Suppressor macrophage treated with lipopolysaccharide for 1 hour (primary cell): ENCODE measurements around the gene PHF12.
"Not testable (repeated sequence)": the region's sequence is repeated elsewhere in the genome, so short reads cannot be mapped to it uniquely, and the experiment has no call there.

Source experiments
- DNase-seq, 3 donors: peaks; one replicate each; pipeline ENCODE4 v3.0.0-alpha.2; 2020 to 2022

Gene PHF12

DNA sequence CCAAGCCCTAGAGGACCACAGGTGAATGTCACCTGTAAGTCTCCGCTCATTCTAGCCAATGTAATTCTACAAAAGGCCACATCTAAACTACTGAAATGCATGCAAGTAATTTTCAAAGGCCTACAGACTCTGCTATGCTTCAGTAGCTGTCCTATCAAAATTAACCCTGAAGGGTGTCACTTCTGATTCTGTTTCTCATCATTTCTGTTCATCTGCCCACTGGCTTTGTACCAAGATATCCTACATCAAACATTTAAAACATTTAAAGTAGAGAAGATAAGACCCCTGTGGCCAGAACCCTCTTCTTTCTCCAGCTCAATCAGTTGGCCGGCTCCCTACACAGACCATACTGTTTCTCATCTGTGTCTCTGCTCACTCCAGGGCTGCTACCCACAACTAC is 21.5 kb downstream of the PHF12 start:
- DNase-seq = no peak

DNA sequence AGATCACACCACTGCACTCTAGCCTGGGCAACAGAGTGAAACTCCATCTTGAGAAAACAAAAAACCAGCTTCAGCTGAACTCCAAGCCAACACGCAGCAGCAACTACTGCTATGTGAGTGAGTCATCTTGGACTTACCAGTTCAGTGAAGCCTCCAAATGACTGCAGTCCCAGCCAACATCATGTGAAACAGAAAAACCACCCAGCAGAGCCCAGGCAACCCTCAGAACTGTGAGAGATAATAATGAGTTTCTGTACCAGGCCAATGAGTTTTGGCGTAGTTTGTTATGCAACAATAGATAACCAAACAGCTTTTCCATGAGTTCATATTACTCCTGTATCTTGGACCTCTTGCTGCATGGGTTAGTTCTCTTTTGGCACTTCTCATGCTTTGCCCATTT is 23.3 kb downstream of the PHF12 start:
- peak; percentile 46 to 52 (median 52) for DNase-seq

DNA sequence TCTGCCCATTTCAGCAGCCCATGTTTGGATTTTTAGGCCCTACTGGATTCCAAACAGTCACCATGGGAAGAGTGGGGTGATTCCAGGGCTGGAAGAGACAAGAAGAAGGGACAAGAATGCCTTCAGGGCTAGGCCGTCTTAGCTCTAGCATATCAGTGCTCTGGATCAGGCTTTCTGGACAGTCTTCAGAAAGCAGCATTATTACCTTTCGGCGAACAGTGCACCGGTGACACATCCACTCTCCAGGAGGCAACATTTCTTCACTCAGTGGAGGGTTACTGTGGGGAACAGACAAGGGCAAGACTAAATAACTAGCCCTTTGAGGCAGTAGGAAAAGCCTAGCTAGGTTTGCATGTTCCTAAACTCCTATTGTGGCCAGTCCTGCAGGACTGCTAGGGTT is 24.5 kb downstream of the PHF12 start:
- no peak for DNase-seq

DNA sequence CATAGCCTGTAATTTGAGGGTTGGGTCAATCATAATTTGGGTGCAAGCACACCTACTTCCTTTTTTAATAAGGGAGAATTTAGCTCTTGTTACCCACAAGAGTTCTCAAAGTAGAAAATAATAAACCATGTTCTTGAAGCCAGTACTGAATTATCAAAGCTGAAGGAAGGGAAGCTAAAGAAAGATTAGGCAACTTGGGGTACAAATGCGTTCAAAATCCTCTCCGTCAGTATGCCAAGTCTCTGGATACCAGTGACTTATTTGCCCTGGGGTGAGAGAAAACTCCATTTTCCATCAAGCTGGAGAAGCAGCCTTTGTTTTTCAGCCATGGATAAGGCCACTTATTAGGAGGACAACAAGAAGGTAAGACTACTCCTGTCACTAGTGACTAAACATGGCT is 25.0 kb downstream of the PHF12 start:
- no peak for DNase-seq

DNA sequence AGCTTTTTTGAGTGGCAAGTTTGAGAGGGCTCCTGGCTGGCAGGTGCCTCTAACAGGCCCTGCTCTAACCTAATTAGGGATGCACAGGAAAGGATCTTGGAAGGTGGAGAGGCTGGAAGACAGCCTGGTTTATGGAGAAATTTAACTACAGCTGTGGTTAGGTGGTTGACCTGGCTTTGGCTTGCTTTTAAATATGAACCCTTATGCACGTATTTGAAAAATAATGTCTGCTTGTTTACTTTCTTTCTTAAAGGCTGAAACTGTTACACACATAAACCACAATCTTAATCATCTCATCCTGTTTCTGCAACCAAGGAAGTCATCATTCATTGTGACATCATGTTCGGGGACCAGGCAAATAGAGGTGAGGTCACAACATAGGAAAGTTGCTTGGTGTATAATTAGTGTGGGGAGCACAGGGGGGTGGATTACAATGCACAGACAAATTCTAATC is 25.4 kb downstream of the PHF12 start:
- peak; percentile 78 to 94 (median 93) for DNase-seq

DNA sequence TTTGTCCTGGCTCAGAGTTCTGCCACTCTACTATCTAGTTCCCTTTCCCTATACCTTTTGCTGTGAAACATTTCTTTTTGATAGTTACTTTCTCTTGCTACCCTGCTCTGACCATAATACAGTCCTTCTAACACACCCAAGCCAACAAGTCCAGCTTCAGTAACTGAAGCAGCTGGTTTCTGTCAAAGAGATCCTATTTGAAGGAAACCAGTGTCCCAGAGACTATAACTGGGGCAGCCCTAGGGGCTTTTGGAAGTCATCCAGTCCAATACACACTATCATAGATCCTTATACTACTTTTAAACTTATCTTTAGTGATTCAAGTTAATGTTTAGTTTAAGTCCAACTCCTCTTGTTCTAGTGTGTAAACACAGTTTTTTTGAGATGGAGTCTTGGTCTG is 31.1 kb downstream of the PHF12 start:
- DNase-seq = no peak

DNA sequence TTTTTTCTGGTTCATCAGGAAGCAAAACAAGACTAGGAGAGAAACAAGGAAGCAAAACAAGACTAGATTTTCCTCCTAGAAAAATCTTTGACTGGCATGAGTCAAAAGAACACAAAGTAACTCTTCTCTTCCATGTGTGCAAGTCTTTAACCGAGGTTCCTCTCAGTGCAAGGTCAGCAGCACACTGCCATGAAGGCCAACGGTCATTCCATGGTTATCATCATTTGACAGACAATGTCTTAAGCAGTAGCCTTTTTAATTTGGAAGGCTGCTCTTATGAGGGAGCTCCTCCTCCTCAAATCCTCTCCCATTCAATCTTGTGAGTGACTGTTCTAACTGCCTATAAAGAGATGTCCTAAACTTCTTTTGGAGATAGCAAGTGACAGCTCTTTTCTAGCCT is 33.0 kb downstream of the PHF12 start:
- no peak for DNase-seq

DNA sequence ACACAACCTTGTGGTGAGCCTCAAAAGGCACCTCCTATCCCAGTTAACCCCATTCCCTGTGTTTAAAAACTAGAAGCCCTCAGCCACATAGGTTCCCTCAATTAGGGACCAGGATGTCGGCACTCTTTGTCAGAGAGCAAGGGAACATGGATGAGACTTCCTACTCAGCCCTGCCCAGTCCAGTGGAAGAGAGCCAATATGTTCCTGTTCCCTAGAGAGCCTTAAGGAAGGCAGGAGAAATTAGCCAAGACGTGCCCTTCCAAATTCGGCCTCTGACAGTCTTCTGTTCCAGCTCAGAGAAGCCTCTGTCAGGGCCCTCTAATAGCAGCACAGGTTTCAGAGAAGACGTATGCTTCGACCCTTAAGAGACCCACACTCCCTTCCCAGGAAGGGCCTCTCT is 33.9 kb downstream of the PHF12 start:
- DNase-seq = no peak

DNA sequence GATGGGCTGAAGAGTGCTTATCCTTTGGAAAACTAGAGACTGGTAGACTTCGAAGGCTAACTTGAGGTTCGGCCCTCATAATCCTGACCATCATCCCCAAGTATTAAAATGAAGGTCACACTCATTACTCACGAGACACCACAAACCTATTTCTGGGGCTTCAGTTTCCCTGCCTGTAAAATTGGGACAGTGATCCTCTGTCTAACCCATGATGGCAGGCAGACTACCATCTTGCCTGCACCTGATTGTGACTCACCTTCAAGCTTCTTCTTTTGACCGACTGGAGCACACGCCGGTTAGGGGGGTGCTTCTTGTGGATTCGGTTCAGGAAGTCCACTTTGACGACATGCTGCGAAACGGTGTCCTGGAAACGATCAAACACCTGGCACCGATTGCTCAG is 34.3 kb downstream of the PHF12 start:
- DNase-seq = no peak

DNA sequence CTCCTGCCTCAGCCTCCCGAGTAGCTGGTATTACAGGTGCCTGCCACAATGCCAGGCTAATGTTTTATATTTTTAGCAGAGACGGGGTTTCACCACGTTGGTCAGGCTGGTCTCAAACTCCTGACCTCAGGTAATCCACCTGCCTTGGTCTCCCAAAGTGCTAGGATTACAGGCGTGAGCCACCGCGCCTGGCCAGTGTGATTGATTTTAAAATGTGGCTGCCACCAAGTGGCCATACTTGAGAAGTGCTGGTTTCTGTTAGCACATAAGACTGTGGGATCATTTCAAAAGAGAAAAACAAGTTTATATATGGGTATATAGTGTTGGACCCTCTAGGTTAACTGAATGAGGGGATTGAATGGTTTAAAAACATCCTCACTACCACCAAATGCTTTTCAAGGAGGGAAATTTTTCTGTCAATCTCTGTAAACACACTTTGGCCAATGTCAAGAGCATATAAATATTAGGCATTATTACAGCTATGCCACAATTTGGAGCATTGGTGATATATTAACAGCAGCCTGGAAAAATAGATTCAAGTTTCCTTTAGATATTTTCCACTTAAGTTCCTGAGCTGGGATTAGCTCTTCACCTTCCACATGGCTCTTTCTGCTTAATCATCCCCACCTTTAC is 34.9 kb downstream of the PHF12 start:
- DNase-seq = peak; percentile 54 to 66 (median 57)

DNA sequence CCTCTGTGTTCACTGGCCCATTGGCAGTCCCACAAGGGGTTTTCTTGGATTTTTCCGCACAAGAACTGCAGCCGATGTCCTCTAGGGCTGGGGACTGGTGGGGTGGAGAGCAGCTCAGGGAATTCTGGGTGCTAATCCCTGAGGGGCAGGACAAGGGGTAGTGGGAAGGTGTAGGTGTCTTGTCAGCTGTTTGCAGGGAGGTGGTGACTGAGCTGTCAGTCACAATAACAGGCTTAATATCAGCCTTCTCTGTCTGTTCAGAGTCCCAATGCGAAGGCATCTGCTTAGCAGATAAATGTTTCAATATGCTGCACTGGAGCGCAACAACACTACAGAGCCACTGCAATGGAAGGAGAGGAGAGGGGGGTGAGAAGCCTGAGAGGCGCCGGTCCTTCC is 38.4 kb downstream of the PHF12 start:
- no peak for DNase-seq

DNA sequence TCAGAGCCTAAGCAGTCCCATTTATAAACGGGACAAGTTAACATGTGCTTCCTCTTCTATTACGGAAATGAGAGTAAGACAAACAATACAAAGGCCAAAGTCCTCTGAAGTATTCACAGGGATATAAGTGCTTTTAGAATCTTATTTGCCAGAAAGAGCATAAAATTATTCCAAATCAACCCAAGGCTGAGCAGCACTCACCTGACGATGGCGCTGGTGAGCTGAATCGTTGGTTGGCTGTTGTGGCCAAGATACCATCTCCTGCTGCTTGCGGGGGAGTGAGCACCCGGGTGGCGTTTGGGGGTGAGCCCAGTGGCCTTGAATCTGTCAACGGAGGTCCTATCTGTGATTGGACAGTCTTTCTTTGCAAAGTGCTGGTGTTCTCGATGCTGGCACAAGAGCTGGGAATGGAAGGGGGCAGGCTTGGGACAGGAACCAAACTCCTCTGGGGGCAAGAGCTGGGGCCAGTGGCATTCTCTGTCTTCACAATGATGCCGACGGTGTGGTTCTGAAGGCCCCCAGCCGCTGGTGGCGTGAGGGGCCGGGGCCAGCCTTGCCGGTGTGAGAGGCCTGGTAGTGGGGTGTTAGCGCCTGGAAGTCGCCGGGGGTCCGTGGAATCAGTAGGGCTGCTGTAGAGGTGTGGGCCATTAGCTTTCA is 38.9 kb downstream of the PHF12 start:
- no peak for DNase-seq

DNA sequence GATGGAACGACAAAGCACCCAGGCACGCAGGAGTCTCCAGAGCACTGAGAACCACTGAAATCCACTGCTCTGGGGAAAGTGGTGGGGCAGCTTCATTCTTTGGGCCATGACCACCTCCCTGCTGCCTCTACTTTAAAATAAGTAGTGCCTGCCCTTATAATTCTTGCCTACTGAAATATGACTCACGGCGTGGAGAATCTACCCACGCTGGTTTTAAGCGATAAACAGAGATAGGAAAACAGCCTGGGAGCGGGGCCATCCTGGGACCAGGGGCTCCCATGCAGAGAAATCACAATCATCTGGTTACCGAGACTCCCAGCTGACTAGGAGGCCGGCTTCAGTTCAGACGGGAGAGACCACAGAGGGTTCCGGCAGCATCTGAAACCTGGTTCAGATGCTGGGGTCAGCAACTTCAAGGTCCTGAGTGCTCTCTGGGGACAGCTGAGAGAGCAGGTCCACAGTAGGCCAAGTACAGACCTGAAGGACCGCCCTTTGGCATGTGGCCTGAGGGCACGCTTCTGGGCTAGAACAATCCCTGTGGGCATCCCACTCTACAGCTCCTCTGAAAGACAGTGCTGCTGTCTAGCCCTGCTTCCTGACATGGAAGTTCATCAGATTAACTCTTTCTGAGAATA is 39.8 kb downstream of the PHF12 start:
- DNase-seq = no peak

DNA sequence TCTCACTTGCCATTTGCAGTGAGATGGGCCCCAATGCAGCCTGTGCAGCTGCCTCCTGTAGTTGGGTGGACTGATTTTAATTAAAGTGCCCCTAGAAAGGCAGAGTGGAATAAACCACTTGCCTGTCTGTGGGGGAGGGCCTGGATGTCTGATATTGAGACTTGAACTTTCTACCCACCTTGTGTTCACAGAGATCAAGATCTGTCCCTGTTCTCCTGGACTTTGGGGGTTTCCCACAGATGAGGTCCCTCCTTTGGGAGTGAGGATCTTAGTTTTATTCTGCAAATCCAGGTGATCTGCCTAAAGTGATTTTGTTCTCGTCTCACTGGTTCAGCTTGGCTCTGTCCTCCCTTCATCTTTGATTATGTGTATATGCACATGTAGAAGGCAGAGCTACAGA is 40.8 kb downstream of the PHF12 start:
- DNase-seq = no peak

DNA sequence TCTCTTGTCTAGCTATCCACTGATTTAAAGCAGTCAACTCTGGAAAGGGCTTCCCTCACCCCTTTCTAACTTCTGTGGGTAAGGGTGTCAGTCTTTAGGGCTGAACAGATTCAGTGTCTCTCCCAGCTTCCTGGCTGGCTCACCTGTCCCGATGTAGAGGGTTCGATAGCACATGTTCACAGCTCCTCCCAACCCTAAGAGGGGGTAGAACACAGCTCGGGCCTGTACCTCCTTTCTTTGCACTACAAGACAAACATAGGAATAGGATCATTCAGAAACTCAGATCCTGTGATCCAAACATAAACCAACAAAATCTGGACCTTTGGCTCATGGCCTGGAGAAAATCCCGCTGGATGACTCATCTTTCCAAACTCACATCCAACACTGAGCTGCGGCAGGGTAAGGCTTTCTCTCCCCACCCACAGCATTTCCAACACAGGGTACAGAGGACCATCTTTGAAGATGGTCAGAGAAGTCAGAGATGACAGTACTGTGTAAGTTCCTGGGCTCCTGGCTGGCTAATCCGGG is 42.6 kb downstream of the PHF12 start:
- DNase-seq = no peak

DNA sequence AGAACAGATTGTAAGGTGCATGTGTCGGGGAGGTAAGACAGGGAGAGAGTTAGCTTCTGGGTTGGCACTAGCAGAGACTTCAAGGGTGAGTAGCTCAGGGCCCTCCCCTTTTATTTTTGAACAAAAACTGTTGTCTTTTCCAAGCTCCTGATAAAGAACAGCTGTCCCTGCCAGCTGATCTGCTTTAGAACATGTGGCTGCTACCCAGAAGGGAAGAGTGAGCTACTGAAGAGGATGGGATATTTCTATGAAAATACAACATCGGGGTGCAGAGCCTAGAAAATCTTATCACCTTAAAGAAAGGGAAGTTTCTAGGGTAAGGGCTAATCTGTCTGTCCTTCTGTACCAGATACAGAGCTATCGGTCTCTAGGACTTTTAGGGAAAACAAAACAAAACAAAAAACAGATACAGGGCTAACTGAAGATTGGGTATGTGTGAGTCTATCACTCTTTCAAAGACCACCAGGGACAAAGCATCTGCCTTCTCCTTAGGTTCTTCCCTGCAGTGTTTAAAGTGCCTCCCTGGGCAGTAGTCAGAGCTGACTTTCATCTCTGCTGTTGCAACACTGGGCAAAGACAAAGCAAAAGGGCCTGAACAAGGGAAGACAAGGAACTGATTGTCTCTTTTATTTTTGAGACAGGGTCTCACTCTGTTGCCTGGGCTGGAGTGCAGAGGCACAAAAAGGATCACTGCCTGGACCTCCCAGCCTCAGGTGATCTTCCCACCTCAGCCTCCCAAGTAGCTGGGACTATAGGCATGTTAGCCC is 43.4 kb downstream of the PHF12 start:
- DNase-seq = no peak

DNA sequence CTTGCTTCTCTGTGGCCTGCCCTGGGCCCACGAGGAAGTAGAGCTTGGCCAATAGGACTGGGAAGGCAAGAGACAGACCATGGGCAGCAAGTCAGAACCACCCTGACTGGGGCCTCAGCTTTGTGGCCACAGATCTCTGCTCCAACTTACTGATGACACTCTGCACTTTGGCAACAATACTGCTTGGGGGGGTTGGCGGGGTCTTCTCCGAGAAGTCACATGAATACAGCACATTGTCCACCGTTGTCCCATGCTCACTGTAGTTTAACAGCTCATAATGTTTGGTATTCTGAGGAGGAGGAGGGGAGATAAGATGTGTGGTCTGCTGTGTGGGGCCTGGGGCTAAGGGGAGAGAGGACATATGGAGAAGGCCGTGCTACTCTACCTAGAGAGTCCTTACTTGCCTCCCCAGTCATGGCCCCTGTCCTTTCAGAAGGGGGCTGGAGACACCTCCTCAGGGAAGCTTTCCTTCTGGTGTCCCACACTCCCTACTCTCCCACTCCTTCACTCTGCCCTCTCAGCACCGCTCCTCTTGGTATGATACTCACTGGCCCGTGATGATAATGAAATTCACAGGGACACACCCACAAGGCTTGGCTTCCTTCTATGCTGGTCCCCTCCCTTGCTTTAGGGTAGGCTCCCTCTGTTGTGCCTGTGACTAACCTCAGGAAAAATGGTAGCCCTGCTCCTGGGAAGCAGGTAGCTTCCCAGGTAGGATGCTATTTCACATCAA is 44.4 kb downstream of the PHF12 start:
- DNase-seq = no peak

DNA sequence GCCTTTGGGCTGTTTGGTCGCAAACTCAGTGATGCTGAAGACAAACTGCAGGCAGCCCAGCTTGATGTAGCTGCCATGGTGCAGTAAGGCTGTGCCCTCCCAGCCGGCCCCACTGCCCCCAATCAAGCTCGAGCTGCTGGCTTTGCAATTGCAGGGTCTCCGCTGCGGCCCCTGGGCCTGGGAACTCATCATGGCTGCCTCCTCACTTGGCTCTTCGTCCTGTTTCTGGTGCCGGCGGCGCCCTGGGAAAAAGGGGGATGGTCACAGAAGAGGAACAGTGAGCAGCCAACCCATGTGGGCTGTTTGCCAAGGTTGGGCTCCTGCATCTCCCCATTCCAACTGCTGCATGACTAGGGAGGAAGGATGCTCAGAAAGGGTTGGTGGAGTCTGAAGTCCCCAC is 45.0 kb downstream of the PHF12 start:
- no peak for DNase-seq

DNA sequence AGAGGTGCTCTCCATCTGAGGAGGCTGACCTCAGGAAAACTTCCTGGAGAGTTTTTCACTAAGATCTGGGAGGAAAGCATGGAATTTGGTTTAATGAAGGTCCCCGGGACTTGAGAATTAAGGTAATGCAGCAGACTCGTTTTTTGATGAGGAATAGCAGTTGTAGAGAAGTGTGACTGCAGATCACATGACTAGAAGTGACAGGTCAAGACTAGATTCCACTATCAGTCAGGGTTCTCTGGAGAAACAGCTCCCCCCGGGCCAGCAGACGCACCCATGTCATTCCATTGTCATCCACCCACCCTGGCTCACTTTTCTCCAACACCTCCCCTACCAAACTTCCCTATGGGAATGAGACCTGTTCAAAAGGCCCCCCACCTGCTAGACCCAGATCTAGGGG is 46.5 kb downstream of the PHF12 start:
- no peak for DNase-seq

DNA sequence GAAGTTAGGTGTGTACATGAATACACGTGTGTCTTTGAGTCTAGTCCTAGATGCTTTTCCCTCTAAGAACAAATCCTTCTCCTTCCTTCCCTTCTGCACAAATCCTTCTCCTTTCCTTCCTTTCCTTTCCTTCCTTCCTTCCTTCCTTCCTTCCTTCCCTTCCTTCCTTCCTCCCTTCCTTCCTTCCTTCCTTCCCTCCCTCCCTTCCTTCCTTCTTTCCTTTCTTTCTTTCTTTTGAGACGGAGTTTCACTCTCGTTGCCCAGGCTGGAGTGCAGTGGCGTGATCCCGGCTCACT is 47.8 kb downstream of the PHF12 start:
- not testable (repeated sequence) for DNase-seq

DNA sequence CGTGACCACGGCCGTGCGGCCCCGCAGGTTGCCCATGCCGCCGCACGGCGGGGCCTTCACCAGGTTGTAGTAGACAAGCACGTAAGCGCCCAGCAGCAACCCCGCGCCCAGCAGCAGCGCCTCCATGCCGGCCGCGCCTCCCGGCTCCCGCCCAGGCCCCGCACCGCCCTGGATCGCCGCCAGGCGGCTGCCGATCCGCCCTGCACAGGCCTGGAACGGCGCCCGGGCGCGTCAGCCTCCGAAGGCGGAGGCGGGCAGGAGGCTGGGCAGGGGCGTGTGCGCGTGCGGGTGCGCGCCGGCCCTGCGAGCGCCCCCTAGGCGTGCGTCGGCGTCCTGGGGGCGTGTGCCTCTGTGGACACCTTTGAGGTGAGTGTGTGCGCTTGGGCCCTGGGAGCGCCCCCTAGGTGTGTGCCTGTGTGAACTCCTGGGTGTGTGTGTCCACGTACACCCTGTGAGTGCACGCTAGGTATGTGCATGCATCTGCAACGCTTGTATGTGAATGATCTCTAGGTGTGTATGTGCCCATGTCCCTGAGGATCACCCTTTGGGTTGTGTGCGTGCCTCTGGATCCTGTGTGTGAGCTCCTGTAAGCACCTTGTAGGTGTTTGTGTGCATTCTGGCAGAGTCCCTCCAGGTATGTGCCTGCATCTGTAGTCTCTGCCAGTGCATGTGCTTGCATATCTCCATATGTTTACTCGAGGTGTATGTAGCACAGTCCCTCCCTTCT is 48.3 kb downstream of the PHF12 start, which contains the start of gene DHRS13:
Gene DHRS13, minus strand, starts transcription at position 261 of the 727 bp plus-strand sequence. Its CDS starts 135 bp downstream, at position 126.
- peak; percentile 90 to 97 (median 96) for DNase-seq
